Activated naive CD8-positive, alpha-beta T cell treated with anti-CD3 and anti-CD28 coated beads for 36 hours (primary cell): ENCODE measurements around the gene IGSF23. TPM values are rescaled to one million over a fixed set of nuclear protein-coding genes. Genes with fewer than 3 reads are reported as not detected.
"Not testable (repeated sequence)": the region's sequence is repeated elsewhere in the genome, so short reads cannot be mapped to it uniquely, and the experiment has no call there.

Experiments
- DNase-seq: peaks from one replicate; pipeline ENCODE4 v3.0.0; 2021
- H3K27ac Mint-ChIP-seq: one replicate; pipeline ENCODE4 v1.8.0; 2022; ENCODE audit warnings: mild to moderate bottlenecking, moderate library complexity, mixed read lengths
- H3K27me3 Mint-ChIP-seq: one replicate; pipeline ENCODE4 v1.8.0; 2022; ENCODE audit warnings: mild to moderate bottlenecking, mixed read lengths
- H3K36me3 Mint-ChIP-seq: one replicate; pipeline ENCODE4 v1.8.0; 2021; ENCODE audit warnings: mild to moderate bottlenecking, mixed read lengths
- H3K4me1 Mint-ChIP-seq: one replicate; pipeline ENCODE4 v1.8.0; 2021; ENCODE audit warnings: mixed read lengths
- H3K4me3 Mint-ChIP-seq: one replicate; pipeline ENCODE4 v1.8.0; 2022; ENCODE audit warnings: mild to moderate bottlenecking, moderate library complexity, mixed read lengths
- H3K9me3 Mint-ChIP-seq: one replicate; pipeline ENCODE4 v1.8.0; 2022; ENCODE audit warnings: mixed read lengths
- total RNA-seq, 2 experiments: library from RNA; stranded (reverse); gene quantifications; one replicate each; pipeline ENCODE4 v1.2.3, GENCODE V29; 2021

Gene IGSF23
- total RNA-seq, 2 experiments from 2014 or later, result not detected

- no peak overlapping the region for H3K27ac Mint-ChIP-seq
- no peaks in the 10 kb centered on the region for H3K27me3 Mint-ChIP-seq
- H3K4me3 Mint-ChIP-seq, result no peak overlapping the region
- no peak for DNase-seq
- no peaks in the 10 kb centered on the region for H3K9me3 Mint-ChIP-seq
- H3K4me1 Mint-ChIP-seq, result no peaks in the 10 kb centered on the region
- no peaks in the 10 kb centered on the region for H3K36me3 Mint-ChIP-seq
Measured at GRCh38 chr19:44673510-44673909, 60.1 kb downstream of the IGSF23 start.

- Mint-ChIP-seq H3K27me3 (no peaks in the 10 kb centered on the region), H3K27ac (no peak overlapping the region), H3K9me3 (no peaks in the 10 kb centered on the region), H3K36me3 (no peaks in the 10 kb centered on the region), H3K4me3 (no peak overlapping the region), H3K4me1 (no peaks in the 10 kb centered on the region)
- no peak for DNase-seq
Measured at GRCh38 chr19:44675521-44675920, 62.2 kb downstream of the IGSF23 start.

DNA sequence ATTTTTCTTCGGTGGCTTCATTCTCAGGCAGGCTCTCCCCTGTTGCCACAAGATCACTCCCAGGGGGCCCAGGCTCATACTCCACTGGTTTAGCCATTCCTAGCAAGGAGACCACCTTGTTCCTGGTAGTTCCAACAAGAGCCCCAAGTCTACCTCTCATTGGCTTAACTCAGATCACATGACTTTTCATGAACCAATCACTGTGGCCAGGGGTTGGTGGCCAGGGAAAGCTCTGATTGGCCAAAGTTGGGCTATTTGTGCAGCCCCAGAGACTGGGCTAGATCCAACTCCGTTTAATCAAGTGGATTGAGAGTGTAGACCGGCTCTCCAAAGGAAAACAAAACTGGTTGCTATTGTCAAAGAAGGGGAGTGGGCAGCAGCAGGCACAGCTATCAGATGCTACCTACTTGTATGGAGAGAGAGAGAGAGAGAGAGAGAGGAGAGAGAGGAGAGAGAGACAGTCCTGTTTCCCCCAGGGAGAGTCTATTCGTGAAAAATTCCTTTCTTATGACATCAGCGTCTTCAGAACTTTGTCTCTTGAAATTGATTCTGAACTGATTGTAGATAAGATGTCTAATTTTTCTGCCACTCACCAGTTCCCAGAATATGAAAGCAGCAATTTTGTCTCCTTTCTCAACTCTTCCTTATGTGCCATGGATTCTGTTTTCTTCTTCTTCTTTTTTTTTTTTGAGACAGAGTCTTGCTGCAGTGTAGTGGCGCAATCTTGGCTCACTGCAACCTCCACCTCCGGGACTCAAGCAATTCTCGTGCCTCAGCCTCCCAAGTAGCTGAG is 63.9 kb downstream of the IGSF23 start:
- Mint-ChIP-seq H3K4me1 (no peaks in the 10 kb centered on the region), H3K36me3 (no peaks in the 10 kb centered on the region), H3K4me3 (no peak overlapping the region), H3K9me3 (no peaks in the 10 kb centered on the region), H3K27ac (no peak overlapping the region), H3K27me3 (no peaks in the 10 kb centered on the region)
- DNase-seq, result no peak

DNA sequence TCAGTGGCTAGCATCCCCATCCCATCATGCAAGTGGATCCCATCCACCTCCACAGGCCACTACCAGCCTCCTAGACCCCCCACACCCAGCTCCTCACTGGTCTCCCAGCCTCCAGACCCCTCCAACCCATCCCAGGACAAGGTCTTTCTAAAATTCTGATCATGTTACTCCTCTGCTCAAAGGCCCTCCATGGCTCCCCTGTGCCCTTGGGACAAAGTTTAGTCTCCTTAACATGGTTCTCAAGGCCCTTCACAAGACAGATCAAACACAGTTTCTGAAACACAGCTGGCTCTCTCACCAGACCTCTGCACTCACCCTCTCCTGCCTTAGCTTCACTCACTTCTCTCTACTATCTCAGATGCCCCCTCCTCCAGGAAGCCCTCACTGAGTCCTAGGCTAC is 67.2 kb downstream of the IGSF23 start:
- Mint-ChIP-seq H3K4me1 (peaks cover 10% of the 10 kb centered on the region), H3K36me3 (peaks cover 6% of the 10 kb centered on the region), H3K27ac (no peak overlapping the region), H3K27me3 (peaks cover 4% of the 10 kb centered on the region), H3K9me3 (no peaks in the 10 kb centered on the region), H3K4me3 (no peak overlapping the region)
- DNase-seq, result no peak

DNA sequence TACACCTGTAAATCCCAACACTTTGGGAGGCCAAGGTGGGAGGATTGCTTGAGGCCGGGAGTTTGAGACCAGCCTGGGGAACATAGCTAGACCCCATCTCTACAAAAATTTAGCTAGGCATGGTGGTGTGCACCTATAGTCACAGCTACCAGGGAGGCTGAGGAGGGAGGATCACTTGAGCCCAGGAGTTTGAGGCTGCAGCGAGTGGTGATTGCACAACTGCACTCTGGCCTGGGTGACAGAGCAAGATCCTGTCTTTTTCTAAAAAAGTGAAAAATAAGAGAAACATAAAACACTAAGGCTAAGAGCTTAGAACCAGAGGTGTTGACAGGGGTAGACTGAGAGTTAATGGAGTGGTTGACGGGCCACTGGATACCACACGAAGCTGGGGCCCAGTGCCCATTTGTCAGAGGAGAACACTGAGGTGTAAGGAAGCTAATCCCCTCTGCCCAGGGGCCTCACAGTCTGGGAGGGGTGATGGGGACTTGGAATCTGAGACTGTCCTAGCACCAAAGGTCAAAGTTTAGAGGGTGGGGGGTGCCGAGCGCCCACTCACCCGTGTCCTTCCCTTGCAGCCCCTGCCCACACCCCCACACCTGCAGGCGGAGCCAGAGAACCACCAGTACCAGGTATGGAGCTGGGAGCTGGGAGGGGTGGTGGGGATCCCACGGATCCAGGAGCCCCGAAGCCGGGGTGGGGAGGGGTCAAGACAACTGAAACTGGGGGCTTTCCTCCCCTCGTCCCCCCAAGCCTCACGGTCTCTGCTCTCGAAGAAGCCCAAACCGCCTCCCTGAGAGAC is 68.8 kb downstream of the IGSF23 start:
- Mint-ChIP-seq H3K27me3 (peaks cover 10% of the 10 kb centered on the region), H3K27ac (no peak overlapping the region), H3K4me3 (no peak overlapping the region), H3K36me3 (peaks cover 6% of the 10 kb centered on the region), H3K4me1 (peaks cover 10% of the 10 kb centered on the region), H3K9me3 (no peaks in the 10 kb centered on the region)
- DNase-seq, result no peak

GRCh38 chr19:44682807-44683206 is 69.4 kb downstream of the IGSF23 start:
- no peak for DNase-seq
- Mint-ChIP-seq H3K9me3 (no peaks in the 10 kb centered on the region), H3K4me3 (no peak overlapping the region), H3K27me3 (peaks cover 12% of the 10 kb centered on the region), H3K27ac (peak overlapping the region; percentile 4), H3K36me3 (peaks cover 6% of the 10 kb centered on the region), H3K4me1 (peaks cover 10% of the 10 kb centered on the region)

DNA sequence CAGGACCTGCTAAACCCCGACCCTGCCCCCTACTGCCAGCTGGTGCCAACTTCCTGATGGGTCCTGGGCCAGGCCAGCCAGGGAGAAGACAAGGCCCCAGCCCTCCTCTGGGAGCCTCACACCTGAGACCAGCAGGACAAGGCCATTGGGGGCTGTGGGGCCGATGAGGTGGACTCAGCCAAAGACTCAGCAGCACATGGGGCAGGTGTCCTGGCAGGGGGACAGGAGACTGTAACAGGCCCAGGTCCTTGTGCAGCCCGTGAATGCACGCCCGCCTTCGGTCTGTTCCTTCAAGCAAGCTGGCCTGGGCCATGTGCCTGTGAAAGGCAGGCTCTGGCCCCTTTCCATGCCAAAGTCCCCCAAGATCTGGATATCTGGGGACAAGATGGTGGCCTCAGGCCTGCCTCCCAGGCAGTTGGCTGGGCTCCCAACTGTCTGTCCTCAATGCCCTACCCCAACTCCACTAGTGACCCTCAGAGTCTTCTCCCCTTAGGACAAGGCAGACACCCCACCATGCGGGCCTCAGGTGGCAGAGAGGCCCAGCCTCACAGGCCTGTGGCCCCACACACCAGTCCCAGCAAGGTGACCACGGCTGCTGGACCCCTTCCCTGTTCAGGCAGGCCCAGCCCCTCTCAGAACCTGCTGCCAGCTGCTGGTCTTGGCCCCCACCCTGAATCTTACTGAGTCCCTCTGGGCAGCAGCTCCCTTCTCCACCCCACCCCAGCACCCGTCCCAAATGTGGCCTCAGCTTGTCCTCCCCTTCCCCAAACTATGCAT is 70.3 kb downstream of the IGSF23 start:
- Mint-ChIP-seq H3K9me3 (no peaks in the 10 kb centered on the region), H3K27me3 (peaks cover 16% of the 10 kb centered on the region), H3K27ac (no peak overlapping the region), H3K4me1 (peaks cover 11% of the 10 kb centered on the region), H3K36me3 (peaks cover 6% of the 10 kb centered on the region), H3K4me3 (no peak overlapping the region)
- no peak for DNase-seq

- Mint-ChIP-seq H3K4me1 (peaks cover 17% of the 10 kb centered on the region), H3K27me3 (peaks cover 20% of the 10 kb centered on the region)
- not testable (repeated sequence) for H3K27ac Mint-ChIP-seq, H3K9me3 Mint-ChIP-seq, H3K4me3 Mint-ChIP-seq, H3K36me3 Mint-ChIP-seq, DNase-seq
Measured at GRCh38 chr19:44684396-44684795, 71.0 kb downstream of the IGSF23 start.

DNA sequence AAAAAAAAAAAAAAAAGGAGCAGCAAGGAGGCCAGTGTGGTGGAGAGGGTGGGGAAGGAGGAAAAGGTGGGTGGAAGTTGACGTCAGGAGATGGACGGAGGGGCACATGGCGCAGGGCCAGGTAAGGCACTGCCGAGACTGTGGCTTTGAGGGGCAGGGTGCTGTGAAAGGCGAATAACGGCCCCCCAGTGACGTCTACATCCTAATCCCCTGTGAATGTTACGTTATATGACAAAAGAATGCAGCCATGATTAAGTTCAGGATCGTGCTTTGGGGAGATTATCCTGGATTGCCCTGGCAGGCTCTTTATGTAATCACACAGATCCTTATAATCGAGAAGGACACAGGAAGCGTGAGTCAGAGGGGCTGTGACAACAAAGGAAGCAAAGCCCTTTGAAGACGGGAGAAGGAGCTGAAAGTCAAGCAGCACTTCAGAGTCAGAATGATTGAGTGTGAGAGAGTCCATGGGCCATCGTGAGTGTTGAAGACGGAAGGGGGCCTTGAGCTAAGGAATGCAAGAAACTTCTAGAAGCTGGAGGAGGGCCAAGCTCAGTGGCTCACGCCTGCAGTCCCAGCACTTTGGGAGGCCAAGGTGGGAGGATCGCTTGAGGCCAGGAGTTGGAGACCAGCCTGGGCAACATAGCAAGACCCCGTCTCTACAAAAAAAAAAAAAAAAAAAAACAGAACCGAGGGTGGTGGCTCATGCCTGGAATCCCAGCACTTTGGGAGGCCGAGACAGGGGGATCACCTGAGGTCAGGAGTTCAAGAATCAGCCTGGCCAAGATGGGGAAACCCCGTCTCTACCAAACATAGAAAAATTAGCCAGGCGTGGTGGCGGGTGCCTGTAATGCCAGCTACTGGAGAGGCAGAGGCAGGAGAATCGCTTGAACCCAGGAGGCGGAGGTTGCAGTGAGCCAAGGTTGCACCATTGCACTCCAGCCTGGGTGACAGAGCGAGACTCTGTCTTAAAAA is 71.8 kb downstream of the IGSF23 start:
- peak overlapping the region; percentile 47 for H3K27ac Mint-ChIP-seq
- H3K36me3 Mint-ChIP-seq, result peaks cover 6% of the 10 kb centered on the region
- peaks cover 20% of the 10 kb centered on the region for H3K27me3 Mint-ChIP-seq
- peaks cover 21% of the 10 kb centered on the region for H3K4me1 Mint-ChIP-seq
- H3K9me3 Mint-ChIP-seq, result no peaks in the 10 kb centered on the region
- peak; percentile 42 for DNase-seq
- peak overlapping the region; percentile 33 for H3K4me3 Mint-ChIP-seq

GRCh38 chr19:44685877-44686276 is 72.5 kb downstream of the IGSF23 start:
- peaks cover 20% of the 10 kb centered on the region for H3K27me3 Mint-ChIP-seq
- H3K36me3 Mint-ChIP-seq, result peaks cover 6% of the 10 kb centered on the region
- no peak overlapping the region for H3K4me3 Mint-ChIP-seq
- DNase-seq, result no peak
- H3K27ac Mint-ChIP-seq, result no peak overlapping the region
- no peaks in the 10 kb centered on the region for H3K9me3 Mint-ChIP-seq
- H3K4me1 Mint-ChIP-seq, result peaks cover 21% of the 10 kb centered on the region

Other genes starting within 250 kb of the IGSF23 start
- 1 to 10 TPM; 1.8 to 2.4 TPM for gene ZNF285, start 212.0 kb upstream of the IGSF23 start, total RNA-seq
- gene ZNF229, start 165.1 kb upstream of the IGSF23 start, total RNA-seq, result 1 to 10 TPM; 3.0 to 4.5 TPM
- gene ZNF180, start 113.0 kb upstream of the IGSF23 start, total RNA-seq, result 10 to 100 TPM in 1 of 2 experiments, 1 to 10 TPM in 1; 9.9 to 10.2 TPM
- not detected for gene CEACAM20, start 83.9 kb upstream of the IGSF23 start, total RNA-seq
- gene PVR, start 30.3 kb downstream of the IGSF23 start, total RNA-seq, result 10 to 100 TPM; 14.5 TPM
- gene CEACAM19, start 57.9 kb downstream of the IGSF23 start, total RNA-seq, result 1 to 10 TPM in 1 of 2 experiments, under 1 TPM in 1; 0.62 to 1.4 TPM
- gene CEACAM16, start 85.6 kb downstream of the IGSF23 start, total RNA-seq, result not detected
- 10 to 100 TPM; 19.0 to 23.8 TPM for gene BCL3, start 135.1 kb downstream of the IGSF23 start, total RNA-seq
- gene CBLC, start 164.3 kb downstream of the IGSF23 start, total RNA-seq, result not detected
- not detected for gene BCAM, start 195.5 kb downstream of the IGSF23 start, total RNA-seq
- under 1 TPM; 0.43 to 0.60 TPM for gene NECTIN2, start 232.7 kb downstream of the IGSF23 start, total RNA-seq